ENCODE data around the gene MAPKAPK2.

MAPKAPK2 gene

DNA sequence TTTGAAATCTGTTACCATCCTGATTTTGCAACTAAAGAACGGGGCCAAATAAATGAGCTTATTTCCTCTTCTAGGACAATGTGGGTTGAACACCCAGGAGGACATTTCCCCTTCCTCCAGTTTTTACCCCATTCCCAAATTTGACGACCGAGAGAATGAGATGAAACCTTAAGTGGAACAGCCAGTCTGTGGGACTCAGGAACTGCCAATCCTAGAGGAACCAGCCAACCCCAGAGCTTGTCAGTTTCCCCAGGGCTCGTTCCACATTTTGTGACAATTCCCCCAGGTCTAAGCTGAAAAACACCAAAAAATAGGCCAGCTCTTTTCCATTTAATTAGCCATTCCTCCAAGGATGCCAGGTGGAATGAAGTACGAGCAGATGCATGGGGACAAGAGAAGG is 21.3 kb upstream of the MAPKAPK2 start:
- TF ChIP-seq, protein P1, sequence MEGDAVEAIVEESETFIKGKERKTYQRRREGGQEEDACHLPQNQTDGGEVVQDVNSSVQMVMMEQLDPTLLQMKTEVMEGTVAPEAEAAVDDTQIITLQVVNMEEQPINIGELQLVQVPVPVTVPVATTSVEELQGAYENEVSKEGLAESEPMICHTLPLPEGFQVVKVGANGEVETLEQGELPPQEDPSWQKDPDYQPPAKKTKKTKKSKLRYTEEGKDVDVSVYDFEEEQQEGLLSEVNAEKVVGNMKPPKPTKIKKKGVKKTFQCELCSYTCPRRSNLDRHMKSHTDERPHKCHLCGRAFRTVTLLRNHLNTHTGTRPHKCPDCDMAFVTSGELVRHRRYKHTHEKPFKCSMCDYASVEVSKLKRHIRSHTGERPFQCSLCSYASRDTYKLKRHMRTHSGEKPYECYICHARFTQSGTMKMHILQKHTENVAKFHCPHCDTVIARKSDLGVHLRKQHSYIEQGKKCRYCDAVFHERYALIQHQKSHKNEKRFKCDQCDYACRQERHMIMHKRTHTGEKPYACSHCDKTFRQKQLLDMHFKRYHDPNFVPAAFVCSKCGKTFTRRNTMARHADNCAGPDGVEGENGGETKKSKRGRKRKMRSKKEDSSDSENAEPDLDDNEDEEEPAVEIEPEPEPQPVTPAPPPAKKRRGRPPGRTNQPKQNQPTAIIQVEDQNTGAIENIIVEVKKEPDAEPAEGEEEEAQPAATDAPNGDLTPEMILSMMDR (IDR thresholded peaks at IDR 0.05): no peak

DNA sequence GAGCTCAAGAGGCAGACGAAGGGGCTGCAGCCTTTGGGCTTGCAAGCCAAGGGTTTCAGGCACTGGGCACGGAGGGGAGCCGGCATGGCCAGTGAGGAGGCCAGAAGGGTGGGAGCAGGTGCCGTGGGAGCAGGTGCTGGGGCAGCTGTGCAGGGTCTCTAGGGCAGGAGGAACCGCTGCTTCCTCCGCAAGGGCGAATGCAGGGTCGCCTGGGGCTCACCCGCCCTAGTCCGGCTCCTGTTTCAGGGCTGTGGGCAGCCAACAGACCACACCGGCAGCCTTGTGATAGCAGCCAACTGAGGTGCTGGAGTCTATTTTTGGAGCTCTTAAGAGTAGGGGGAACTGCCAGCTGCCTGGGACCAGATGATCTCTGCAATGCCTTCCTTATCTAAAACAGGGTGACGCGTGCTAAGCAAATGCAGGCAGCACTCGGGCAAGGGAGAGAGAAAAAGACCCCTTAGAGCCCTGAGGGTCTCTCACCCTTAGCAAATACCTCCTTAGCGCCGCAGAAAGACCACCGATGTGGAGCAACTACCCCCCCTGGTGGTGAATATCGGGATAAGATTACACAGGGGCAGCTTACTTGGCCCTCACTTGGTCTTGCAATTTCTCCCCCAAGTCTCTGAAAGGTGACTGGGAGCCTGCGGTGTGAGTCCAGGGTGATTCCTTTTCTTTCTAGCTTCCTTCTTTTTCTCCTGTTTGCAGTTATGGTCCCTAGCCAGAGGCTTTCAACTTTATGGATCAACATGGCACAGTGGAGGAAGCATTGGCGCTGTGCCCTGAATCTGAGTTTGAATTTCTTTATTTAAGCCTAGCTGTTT is 20.7 kb upstream of the MAPKAPK2 start:
- TF ChIP-seq, protein P1 (IDR thresholded peaks at IDR 0.05): peak; percentile 93

DNA sequence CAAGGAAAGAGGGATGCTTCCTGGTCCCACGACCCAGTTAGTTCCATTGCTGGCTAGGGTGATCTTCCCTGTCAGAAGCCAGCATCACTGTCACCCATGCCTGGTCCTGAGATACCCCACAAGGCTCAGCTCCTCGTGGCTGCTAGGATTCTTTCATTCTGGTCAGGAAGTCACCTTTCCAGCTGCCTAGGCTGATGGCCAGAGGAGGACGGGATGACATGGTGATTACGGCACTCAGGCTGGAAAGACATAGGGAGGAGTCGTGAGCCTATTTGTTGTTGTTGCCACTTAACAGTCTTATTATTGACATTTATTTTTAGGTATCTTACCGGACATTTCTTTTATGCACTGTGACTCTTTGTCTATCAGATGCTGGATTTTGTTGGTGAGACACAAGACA is 20.0 kb upstream of the MAPKAPK2 start:
- TF ChIP-seq, protein P1 (IDR thresholded peaks at IDR 0.05): no peak

DNA sequence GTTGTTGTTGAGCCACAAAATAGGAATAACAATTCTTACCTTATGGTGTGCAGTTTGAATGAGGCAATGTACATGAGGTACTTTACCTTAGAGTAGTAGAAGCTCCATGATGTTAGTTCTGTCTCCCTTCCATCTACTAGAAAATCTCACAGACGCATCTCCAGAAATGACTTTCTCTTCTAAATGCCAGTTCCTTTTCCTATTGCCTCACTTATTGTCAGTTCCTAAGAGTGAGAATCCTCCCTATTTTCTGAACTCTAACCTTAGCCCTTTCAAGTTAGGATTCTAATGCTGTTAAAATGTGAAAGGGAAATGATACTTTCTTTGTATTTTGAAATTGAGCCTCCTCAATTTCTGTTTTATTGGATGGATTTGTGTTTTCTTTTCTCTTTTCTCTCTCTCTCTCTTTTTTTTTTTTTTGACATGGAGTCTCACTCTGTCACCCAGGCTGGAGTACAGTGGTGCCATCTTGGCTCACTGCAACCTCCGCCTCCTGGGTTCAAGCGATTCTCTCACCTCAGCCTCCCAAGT is 18.6 kb upstream of the MAPKAPK2 start:
- TF ChIP-seq, protein P1 (IDR thresholded peaks at IDR 0.05): no peak

DNA sequence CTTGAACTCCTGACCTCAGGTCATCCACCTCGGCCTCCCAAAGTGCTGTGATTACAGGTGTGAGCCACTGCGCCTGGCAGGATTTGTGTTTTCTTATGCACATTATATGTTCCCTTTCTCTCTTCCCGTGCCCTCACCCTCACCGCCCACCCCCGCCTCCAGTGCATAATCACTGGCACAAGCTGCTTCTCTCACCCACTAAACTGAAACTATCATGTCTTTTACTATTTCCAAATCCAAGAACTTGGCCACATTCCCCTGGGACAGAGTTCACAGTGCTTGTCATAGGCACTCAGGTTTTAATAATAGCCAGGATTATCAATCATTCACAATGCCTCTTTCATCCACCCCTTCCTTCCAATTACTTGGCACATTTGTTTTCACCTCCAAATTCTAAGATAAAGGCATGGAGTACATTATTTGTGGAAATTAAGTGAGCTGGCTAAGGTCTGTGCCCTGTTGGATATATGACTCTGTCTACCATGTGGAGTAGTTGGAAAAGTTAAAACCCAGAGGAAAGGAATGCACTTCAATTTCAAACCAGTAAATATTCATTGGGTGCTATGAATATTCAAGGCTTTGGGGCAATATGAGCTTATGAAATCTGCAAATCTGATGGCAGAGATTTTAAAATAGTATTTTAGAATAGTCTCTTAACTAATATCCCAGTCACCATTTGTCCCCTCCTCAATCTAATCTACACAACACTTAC is 17.6 kb upstream of the MAPKAPK2 start:
- TF ChIP-seq, protein P1 (IDR thresholded peaks at IDR 0.05): no peak

DNA sequence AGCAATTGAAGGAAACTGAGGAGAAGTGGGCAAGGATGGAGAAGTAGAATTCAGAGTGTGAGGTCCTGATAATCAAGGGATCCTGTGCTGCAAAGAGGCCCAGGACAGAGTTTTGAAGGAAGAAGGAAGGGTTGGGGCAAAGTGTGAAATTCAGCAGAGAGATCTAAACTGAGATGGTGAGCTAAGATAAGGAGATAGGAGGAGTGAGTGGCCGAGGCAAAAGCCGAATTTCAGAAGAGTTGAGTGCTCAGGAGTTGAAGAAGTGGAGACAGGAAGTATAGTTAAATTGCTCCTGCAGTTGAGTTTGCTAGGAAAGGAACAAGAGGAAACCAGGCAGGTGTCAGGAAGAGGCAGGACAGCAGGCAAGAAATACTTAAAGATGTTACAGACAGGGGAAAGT is 16.4 kb upstream of the MAPKAPK2 start:
- TF ChIP-seq, protein P1 (IDR thresholded peaks at IDR 0.05): no peak

DNA sequence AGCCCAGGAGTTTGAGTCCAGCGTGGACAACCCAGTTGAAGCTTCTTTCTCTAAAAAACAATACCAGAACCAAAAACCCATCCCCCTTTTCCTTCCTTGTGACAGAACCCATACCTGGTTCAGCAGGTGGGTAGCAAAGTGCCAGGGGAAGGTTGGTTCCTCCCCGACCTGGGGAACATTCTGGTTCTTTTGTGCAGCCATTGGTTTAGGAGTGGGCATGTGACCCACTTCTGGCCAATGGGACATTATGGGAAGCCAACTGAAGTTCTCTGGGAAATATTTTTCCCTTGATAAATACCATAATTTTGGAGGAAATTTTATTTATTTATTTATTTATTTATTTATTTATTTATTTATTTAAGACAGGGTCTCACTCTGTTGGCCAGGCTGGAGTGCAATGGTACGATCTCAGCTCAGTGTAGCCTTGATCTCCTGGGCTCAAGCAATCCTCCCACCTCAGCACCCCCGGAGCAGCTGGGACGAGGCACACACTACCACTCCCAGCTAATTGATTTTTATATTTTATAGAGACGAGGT is 15.8 kb upstream of the MAPKAPK2 start:
- TF ChIP-seq, protein P1 (IDR thresholded peaks at IDR 0.05): no peak

All from LNCAP (cell line).